ENCODE results near the gene MITF. TPM values are rescaled to one million over a fixed set of nuclear protein-coding genes. Genes with fewer than 3 reads are reported as not detected.

Gene MITF
- total RNA-seq, 1 donor from 2014 or later, result 69.4 TPM

DNA sequence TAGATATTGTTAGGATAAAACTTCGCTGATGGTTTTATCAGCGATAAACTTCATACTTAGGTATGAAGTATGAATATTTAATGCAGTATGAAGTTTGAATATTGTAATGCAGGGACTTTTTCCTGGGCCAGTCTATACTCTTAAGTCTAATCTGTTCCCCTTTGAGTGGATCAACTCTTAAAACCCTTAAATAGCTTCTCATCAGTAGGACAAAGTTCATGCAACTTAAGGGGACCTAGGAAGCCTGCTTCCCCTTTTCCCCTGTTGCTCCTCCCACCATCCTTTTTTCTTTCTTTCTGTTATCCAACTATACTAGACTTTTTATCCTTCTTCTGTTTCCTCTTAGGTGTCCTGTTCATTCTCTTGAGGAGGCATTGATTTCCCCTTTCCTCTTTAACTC lies 78.7 kb downstream of the MITF start:
- DNase-seq (no peak), ATAC-seq (peak; percentile 75)
- intact Hi-C loops (cut with micrococcal nuclease), result no loop called here

DNA sequence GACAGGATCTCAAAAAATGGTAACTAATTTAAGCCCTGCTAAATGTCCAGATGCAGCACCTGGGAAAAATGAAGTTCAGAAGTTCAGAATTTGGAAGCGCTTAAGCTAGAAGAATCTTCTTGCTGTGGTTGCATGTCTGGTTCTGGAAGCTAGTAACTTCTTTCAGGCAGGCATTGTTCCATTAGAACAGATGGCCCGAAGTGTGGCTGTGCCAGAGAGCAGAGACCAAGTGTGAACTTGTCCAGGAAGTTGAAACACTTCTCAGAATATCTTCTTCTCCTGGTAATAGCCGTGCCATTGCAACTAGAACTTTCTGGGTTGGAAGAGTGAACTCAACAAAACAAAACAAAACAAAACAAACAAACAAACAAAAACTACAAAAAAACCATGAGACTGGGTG lies 80.0 kb downstream of the MITF start:
- peak; percentile 79 for ATAC-seq
- DNase-seq, result peak; percentile 51
- intact Hi-C loops (cut with micrococcal nuclease), result no loop called here

DNA sequence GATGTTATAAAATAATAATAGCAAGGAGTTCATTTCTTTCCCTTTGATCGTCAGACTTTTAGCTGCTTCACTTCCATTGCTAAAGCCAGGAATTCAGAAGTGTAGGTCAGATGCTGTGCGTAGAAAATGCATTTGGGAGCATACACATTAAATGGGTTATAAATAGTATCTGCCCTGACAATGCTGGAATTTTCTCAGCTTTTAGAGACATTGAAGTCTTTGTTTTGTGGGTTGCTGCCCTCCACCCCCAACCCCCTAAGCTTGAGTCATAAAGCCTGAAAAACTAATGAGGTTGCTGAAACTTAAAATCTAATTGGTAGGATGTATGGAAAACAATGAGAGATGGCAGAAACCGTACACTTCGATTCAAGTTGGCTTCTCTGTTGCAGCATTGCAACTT lies 81.9 kb downstream of the MITF start:
- intact Hi-C loops (cut with micrococcal nuclease), result no loop called here
- ATAC-seq, result no peak

DNA sequence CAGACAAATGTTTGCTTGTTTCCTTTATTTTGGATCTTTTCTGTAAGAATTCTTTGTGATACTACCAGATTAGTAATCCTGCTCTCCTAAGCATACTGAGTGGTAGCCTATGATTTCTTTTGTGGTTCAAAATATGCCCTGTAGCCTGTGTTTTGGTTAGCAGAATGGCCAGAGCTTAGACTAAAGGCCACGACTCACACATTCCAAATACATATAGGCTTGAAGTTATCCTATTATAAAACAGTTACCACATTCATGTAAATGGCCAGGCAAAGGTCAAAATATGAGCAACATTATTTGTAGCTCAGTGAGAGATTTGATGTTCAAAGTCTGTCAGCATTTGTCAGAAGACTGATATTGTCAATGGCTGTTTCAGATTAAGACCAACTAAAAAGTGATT lies 84.5 kb downstream of the MITF start:
- ATAC-seq (no peak), DNase-seq (no peak)
- intact Hi-C loops (cut with micrococcal nuclease), result no loop called here

More for the DNA sequence above, 81.9 kb downstream of the MITF start:
- no peak for DNase-seq

DNA sequence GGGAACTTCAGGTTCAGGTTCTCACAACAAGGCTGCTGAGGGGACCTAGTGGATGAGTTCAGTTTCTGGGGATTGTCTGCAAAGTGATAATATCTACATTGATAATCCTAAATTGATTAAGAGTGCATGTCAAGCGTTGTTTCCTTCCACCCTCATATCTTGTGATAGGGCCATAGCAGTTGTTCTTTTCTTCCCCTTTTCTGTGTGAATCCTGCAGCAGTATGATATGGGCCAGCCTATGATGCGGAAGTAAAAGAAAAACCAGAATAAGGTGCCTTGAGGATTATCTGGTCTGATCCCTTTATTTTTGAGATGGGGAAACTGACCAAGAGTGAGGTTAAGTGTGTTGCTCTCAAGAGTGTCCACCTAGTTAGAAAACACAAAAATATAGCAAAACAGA lies 86.2 kb downstream of the MITF start:
- DNase-seq (no peak), ATAC-seq (no peak)
- intact Hi-C loops (cut with micrococcal nuclease), result no loop called here

DNA sequence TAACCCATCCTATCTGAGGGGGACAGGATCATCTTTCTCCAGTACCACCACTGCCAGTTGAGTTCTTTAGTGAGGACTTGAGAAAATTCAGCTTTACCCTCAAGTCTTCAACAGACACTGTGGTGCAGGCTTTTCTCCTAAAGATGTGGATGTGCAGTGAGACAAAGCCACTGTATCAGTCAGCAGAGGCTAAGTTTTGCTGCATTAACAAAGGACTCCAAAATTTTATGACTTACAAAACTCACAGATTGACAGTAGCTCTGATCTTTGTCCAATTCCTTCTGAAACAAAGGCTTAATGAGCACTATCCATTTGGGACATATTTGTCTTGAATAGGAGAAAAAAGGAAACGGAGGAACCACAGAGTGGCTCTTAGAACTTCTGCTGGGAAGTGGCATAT lies 87.9 kb downstream of the MITF start:
- ATAC-seq (no peak), DNase-seq (no peak)
- intact Hi-C loops (cut with micrococcal nuclease), result no loop called here

DNA sequence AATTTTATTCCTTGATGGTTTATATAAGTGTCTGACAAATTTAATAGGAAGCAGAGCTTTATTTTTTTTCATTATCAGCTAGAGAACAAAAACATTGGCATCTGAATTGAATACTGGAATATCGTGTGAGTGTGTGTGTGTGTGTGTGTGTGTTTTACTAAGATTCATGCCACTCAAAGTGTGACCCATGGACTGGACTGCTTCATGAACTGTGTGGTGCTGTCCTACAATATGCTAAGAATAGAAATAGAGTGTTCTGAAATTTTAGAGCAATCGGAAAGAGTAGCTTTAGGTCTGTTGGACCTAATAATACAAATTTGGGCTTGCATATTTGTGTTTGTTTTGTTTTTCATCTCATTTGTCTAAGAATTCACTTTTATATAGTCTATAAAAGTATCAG lies 89.6 kb downstream of the MITF start:
- DNase-seq, result no peak
- intact Hi-C loops (cut with micrococcal nuclease), result no loop called here
- peak; percentile 44 for ATAC-seq

DNA sequence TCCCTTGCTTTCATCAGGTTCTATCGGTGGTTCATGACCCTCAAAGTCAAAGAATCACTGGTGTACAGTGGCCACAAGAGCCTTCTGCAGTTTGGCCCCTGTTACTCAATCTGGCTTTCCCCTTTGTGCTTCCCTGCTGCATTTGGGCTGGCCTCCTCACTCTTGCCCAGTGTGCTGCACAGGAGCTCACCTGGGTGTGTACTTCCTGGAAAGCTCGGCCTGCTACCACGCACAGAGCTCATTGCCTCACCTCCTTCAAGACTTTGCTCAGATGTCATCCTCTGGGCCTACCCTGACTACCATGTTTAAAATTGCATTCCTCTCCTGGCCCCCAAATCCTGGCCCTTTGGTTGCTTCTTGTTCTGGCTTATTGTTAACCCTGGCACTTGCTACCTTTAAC lies 90.9 kb downstream of the MITF start:
- DNase-seq, result no peak
- ATAC-seq, result no peak

DNA sequence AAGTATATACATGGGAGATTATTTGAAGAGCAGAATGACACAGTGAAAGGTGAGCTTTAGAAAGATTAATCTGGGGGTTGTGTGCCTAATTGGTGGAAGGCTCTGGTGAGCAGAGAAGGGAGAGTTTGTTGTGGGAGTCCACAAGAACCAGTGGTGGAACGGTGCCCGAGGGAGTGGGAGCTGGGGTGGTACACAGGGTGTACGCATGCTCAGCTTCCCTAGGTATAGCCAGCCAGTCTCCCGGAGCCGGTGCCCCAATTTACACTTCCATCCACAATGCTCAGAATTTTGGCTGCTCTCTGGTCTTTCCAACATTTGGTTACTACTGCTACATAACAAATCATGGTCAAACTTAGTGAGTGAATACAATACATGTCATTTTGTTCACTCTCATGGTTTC lies 92.5 kb downstream of the MITF start:
- intact Hi-C loops (cut with micrococcal nuclease), result no loop called here
- ATAC-seq (peak; percentile 11), DNase-seq (no peak)

More for the DNA sequence above, 90.9 kb downstream of the MITF start:
- intact Hi-C loops (cut with micrococcal nuclease), result no loop called here

DNA sequence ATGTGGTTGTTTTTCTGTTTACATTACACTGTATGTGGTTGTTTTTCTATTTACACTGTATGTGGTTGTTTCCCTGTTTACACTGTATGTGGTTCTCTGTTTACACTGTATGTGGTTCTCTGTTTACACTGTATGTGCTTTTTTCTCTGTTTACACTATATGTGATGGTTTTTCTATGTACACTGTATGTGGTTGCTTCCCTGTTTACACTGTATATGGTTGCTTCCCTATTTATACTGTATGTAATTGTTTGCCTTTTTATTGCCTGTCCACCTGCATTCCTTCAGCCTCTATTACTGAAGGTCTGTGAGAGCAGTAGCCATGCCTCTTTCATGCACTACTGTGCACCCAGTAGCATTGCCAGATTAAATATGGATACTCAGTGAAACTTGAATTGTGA lies 94.3 kb downstream of the MITF start:
- intact Hi-C loops (cut with micrococcal nuclease), result no loop called here
- no peak for ATAC-seq

DNA sequence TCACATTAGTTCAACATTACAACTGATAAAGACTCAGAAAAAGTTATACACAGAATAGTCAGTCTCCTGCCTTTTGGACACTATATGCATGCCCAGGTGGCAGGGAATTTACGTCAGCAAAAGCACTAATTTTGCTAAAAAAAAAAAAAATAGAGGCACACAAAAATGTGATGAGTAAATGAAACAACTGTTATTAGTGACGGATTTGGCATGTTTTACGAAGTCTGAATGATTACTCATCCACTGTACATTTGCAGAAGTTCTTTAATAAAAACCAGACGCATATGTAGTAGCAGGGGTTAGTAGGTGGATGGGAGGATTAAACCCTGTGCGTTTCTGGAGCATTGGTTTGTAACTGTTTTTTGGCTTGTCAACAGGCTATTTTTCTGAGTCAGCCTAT lies 99.0 kb downstream of the MITF start:
- intact Hi-C loops (cut with micrococcal nuclease), result no loop called here
- ATAC-seq (peak; percentile 25), DNase-seq (no peak)

More for the DNA sequence above, 94.3 kb downstream of the MITF start:
- no peak for DNase-seq

DNA sequence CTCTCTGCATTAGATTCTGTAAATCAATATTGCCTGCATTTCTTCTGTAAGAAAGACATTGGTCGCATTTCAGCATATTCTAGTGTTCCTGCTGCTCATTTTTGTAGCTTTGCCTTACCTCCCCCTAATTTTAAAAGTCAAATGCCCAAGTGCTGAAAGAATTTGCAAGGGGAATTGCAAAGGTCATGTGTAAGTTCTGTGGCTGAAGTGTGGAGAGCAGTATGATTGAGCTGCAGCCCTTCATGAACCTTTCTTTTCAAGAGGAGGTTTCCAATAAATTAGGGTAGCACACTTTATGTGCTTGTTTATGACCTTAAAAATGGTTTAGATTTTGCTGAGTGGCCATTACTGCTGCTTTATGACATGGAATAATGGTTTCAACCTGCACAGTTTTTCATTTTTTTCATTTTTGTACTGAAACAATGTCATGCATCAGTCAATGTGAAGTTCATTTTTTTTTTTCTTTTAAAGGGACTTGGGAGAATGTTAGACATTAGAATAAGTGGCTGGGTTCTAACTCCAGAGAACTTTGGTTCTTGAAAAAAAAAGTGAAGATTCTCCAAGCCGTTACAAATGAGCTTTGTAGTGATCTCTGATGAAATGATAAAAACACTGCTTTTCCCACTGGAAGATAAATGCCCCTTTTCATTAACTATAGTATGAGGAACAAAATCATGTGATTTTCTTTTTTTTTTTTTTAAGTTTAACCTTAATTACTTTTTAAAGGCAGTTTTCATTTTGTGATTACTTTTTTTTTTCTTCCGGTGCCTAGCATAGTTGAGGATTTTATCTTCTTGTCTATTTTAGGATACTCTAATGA lies 99.6 kb downstream of the MITF start:
- no peak for DNase-seq
- no peak for ATAC-seq
- intact Hi-C loops (cut with micrococcal nuclease), result no loop called here

DNA sequence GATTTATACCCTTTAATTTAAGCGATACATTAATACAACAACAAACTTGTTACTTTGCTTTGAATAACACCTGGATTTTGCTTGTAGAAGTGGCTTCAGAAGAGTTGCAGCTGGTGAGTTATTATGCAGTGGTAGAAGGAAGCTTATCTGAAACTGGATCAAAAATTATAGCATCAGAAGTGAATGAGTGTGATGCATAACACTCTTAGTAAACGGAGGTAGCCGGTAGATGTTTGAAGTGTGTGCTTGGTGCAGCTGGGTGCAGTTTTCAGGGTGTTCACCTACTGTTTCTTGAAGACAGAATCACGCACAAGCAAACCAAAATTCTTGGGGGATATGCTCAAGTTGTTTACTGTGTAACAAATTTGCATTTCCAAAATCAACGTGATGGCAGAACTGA lies 103.1 kb downstream of the MITF start:
- ATAC-seq (no peak), DNase-seq (no peak)
- intact Hi-C loops (cut with micrococcal nuclease), result no loop called here

DNA sequence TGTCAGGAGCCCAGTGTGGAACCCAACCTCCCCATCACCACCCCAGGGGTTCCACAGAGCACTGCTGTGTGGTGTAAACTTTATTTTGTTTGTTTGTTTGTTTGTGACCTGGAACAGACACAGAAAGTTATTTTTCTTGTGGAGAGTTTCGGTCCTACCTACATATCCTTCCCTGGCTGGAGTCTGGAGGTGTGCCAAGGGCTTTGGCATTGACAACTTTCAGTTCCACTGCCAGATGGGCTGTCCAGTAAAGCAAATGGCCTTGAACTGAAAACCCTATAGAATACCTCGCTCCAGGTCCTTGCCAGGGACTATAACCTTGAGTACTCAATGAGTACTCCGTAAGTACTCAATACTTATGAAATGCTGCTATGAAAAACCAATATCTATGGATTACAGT lies 103.5 kb downstream of the MITF start:
- DNase-seq (peak; percentile 54), ATAC-seq (peak; percentile 61)
- intact Hi-C loops (cut with micrococcal nuclease), result no loop called here

DNA sequence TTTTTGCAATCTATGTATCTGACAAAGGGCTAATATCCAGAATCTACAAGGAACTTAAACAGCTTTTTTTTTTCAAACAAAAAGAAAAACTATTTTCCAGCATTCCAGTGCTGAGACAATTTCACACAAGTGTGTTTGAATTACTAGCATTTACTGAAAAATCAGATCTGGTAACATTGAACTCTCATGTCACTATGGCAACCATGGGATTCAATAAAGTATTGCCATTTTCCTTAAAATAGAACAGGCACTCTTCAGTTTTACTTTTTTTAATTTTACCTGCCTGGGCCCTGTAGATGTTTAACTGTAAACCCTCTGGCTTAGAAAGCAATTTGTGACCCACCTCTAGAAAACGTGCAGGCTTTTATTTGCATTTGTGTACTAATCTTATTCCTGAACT lies 105.4 kb downstream of the MITF start:
- DNase-seq, result no peak
- intact Hi-C loops (cut with micrococcal nuclease), result no loop called here
- no peak for ATAC-seq

DNA sequence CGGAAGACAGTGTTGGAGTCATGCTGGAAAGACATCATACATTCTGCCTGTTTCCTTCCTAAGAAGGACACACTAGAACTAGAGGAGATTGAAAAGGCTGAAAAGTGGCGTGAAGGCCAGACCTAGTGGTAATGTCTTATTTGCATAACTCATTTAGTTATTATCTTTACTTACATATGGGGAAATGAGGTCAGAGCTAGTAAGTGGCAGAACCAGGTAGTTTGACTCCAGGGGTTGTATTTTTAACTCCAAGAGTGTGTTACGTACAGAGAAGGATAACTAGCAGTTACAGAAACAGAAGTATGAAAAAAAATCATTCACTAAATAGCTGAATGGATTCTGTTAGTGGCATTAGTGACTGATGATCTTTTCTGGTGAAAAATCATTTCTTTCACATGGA lies 108.0 kb downstream of the MITF start:
- intact Hi-C loops (cut with micrococcal nuclease), result no loop called here

DNA sequence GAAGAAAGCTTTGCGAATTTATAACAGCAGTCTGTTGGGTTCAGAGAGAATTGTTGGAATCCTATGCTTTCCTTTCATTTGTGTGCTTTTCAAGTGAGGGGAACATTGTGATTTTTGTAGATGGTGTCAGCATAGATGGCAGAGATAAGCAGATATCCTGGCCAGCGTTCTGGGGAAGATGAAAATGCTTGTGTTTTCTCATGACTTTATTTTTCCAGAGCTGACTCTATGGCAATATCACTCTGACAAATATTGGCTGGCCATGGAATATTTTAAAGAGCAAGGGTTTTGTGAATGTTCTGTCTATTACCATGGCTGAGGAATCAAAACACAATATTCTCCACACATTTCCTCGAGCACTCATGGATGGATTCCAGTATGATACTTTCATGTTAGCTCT lies 108.8 kb downstream of the MITF start:
- ATAC-seq, result no peak
- intact Hi-C loops (cut with micrococcal nuclease), result no loop called here
- no peak for DNase-seq

More for the DNA sequence above, 108.0 kb downstream of the MITF start:
- DNase-seq (no peak), ATAC-seq (no peak)

DNA sequence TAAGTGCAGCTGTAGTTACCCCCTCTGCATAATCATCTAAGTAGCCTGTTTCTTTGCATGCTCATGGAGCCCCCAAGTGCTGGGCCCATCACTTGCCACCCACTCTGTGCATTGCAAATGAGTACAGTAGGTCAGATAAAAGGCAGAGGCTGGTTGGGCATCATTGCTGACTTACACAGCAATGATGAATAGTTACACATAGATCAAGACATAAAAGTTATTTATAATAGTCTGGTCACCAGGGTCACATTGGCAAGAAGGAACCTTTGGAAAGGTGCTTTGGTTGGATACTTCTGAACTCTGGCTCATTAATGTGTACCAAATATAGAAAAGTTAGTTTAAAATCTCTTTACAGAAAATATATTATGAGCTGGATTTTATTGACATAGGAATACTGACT lies 111.6 kb downstream of the MITF start:
- intact Hi-C loops (cut with micrococcal nuclease), result no loop called here
- DNase-seq (no peak), ATAC-seq (no peak)

DNA sequence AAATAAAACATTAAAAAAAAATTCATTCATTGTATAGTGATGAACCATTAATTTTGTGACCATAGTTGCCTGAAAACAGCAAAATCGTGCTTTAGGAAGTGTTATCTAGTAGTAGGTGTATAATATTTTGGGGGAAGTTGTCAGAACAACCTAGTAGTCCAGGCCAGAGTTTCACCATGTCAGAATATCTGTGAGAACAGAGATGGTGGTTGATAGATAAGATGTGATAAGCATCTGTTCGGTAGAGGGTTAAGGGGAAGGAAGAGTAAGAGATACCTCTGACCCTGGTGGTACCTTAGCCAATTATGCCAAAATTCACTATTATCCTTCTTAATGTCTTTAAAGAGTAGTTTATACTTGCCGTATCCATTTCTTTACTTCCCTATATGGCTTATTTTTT lies 113.8 kb downstream of the MITF start:
- intact Hi-C loops (cut with micrococcal nuclease), result no loop called here
- no peak for DNase-seq
- no peak for ATAC-seq

DNA sequence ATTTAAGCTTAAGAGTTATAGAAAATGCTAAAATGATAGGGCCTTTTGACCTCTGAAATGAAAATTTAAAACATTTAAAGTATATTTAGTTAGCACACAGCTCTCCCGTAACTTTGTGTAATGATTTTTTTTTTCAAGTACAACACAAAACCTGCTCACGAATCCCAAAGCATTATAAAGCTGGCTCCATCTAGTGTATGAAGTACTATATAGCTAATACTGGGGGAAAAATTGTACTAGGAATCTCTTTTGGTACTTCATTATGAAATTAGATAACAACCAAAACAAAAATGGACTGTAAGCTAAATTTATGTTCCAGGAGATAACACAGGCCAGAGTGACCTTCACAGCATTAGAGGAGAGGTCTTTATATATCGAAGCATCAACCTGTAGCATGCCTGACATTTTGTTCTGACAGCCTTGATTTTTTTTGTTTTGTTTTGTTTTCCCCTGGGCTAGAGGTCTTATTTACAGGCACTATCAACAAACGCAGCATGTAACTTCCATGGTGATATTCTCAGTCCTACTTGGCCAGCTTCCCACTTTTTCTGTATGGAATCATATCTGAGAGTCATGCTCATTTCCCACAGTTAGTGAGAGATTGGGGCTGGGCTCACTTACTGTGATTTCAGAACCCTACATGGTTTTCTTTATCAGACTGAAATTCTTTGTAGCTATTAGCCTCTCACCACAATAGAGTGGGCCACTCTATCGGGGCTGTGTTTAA lies 116.3 kb downstream of the MITF start:
- intact Hi-C loops (cut with micrococcal nuclease), result loop anchor here (5.0 kb wide), 1 partner anchor 163 kb away; no protein-coding TSS in a partner anchor
- DNase-seq (no peak), ATAC-seq (peak; percentile 69)
